ENCODE data around the gene DEPDC1B.
"Not testable (repeated sequence)": the region's sequence is repeated elsewhere in the genome, so short reads cannot be mapped to it uniquely, and the experiment has no call there.

Gene DEPDC1B

DNA sequence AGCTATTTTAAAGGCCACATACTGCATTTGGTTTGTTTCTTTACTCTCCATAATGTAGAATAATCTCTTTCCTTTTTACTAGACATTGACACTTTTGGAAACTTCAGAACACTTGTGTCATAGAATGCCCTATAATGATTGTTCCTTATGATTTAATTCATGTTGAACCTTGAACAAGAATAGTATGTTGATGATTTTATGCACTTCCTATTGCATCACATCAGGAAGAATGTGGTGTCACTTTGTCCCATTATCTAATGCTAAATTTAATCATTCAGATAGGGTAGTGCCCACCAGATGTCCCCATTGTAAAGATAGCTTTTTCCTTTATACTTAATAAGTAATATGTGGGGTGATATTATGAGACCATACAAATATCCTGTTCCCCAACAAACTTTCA is 19.4 kb upstream of the DEPDC1B start:
- no peak for ATAC-seq

DNA sequence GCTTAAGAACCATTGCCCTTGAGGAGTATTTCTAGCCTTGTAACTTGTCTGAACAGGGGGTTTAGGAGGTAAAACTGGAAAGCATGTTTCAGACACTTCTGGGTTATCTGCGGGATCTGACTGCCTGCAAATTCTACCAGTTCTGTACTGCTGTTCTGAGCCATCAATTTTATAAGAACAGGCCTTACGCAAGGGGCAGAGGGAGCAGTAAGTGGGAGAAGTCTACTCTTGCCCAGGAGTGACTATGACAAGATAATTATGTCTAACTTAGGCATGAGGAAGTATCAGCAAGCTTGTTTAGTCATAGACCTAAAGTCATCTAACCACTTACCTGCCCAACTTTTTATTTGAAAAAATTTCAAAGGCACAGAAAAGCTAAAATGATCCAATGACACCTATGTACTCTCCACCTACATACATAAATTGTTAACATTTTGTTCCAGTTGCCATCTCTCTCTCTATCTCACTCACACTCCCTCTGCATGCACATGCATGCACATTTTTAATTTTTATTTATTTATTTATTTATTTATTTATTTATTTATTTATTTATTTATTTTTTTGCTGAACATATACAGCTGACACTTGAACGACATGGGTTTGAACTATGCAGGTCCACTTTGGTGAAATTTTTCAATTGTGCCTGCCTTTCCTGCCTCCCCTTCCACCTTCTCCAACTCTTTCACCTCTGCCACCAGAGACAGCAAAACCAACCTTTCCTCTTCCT is 18.4 kb upstream of the DEPDC1B start:
- no peak for ATAC-seq
- TF ChIP-seq ESRRG (CRISPR knock-in tag; IDR thresholded peaks at IDR 0.05) (no peak), PPARA (CRISPR knock-in tag; IDR thresholded peaks at IDR 0.05; ENCODE audit: borderline replicate concordance) (no peak), SNAI2 (CRISPR knock-in tag; IDR thresholded peaks at IDR 0.05) (no peak), ZNF565 (CRISPR knock-in tag; conservative IDR thresholded peaks at IDR 0.05; ENCODE audit: low read depth) (no peak), ZNF70 (CRISPR knock-in tag; IDR thresholded peaks at IDR 0.05) (no peak), RARB (CRISPR knock-in tag; IDR thresholded peaks at IDR 0.05) (no peak), ZC3H10 (CRISPR knock-in tag; IDR thresholded peaks at IDR 0.05) (no peak), TCF4 (CRISPR knock-in tag; IDR thresholded peaks at IDR 0.05; ENCODE audit: borderline replicate concordance) (no peak), ZFP30 (CRISPR knock-in tag; IDR thresholded peaks at IDR 0.05) (no peak), GLIS3 (CRISPR knock-in tag; IDR thresholded peaks at IDR 0.05) (no peak), ISL1 (CRISPR knock-in tag; IDR thresholded peaks at IDR 0.05) (no peak), OSR1 (CRISPR knock-in tag; IDR thresholded peaks at IDR 0.05) (no peak), ZFP3 (CRISPR knock-in tag; IDR thresholded peaks at IDR 0.05) (no peak)
- TF ChIP-seq, protein P1, sequence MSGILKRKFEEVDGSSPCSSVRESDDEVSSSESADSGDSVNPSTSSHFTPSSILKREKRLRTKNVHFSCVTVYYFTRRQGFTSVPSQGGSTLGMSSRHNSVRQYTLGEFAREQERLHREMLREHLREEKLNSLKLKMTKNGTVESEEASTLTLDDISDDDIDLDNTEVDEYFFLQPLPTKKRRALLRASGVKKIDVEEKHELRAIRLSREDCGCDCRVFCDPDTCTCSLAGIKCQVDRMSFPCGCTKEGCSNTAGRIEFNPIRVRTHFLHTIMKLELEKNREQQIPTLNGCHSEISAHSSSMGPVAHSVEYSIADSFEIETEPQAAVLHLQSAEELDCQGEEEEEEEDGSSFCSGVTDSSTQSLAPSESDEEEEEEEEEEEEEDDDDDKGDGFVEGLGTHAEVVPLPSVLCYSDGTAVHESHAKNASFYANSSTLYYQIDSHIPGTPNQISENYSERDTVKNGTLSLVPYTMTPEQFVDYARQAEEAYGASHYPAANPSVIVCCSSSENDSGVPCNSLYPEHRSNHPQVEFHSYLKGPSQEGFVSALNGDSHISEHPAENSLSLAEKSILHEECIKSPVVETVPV (CRISPR knock-in tag; IDR thresholded peaks at IDR 0.05) = no peak
- TF ChIP-seq, protein P2, sequence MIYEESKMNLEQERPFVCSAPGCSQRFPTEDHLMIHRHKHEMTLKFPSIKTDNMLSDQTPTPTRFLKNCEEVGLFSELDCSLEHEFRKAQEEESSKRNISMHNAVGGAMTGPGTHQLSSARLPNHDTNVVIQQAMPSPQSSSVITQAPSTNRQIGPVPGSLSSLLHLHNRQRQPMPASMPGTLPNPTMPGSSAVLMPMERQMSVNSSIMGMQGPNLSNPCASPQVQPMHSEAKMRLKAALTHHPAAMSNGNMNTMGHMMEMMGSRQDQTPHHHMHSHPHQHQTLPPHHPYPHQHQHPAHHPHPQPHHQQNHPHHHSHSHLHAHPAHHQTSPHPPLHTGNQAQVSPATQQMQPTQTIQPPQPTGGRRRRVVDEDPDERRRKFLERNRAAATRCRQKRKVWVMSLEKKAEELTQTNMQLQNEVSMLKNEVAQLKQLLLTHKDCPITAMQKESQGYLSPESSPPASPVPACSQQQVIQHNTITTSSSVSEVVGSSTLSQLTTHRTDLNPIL (CRISPR knock-in tag; IDR thresholded peaks at IDR 0.05; ENCODE audit: low read depth) = no peak
- TF ChIP-seq, protein P3, sequence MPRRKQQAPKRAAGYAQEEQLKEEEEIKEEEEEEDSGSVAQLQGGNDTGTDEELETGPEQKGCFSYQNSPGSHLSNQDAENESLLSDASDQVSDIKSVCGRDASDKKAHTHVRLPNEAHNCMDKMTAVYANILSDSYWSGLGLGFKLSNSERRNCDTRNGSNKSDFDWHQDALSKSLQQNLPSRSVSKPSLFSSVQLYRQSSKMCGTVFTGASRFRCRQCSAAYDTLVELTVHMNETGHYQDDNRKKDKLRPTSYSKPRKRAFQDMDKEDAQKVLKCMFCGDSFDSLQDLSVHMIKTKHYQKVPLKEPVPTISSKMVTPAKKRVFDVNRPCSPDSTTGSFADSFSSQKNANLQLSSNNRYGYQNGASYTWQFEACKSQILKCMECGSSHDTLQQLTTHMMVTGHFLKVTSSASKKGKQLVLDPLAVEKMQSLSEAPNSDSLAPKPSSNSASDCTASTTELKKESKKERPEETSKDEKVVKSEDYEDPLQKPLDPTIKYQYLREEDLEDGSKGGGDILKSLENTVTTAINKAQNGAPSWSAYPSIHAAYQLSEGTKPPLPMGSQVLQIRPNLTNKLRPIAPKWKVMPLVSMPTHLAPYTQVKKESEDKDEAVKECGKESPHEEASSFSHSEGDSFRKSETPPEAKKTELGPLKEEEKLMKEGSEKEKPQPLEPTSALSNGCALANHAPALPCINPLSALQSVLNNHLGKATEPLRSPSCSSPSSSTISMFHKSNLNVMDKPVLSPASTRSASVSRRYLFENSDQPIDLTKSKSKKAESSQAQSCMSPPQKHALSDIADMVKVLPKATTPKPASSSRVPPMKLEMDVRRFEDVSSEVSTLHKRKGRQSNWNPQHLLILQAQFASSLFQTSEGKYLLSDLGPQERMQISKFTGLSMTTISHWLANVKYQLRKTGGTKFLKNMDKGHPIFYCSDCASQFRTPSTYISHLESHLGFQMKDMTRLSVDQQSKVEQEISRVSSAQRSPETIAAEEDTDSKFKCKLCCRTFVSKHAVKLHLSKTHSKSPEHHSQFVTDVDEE (CRISPR knock-in tag; IDR thresholded peaks at IDR 0.05) = no peak

More for the DNA sequence above, 19.4 kb upstream of the DEPDC1B start:
- TF ChIP-seq PPARA (CRISPR knock-in tag; IDR thresholded peaks at IDR 0.05; ENCODE audit: borderline replicate concordance) (no peak), ZC3H10 (CRISPR knock-in tag; IDR thresholded peaks at IDR 0.05) (no peak), OSR1 (CRISPR knock-in tag; IDR thresholded peaks at IDR 0.05) (no peak), ZNF70 (CRISPR knock-in tag; IDR thresholded peaks at IDR 0.05) (no peak), CSDC2 (CRISPR knock-in tag; IDR thresholded peaks at IDR 0.05) (no peak)
- TF ChIP-seq, protein P4, sequence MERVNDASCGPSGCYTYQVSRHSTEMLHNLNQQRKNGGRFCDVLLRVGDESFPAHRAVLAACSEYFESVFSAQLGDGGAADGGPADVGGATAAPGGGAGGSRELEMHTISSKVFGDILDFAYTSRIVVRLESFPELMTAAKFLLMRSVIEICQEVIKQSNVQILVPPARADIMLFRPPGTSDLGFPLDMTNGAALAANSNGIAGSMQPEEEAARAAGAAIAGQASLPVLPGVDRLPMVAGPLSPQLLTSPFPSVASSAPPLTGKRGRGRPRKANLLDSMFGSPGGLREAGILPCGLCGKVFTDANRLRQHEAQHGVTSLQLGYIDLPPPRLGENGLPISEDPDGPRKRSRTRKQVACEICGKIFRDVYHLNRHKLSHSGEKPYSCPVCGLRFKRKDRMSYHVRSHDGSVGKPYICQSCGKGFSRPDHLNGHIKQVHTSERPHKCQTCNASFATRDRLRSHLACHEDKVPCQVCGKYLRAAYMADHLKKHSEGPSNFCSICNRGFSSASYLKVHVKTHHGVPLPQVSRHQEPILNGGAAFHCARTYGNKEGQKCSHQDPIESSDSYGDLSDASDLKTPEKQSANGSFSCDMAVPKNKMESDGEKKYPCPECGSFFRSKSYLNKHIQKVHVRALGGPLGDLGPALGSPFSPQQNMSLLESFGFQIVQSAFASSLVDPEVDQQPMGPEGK (CRISPR knock-in tag; IDR thresholded peaks at IDR 0.05; ENCODE audit: borderline replicate concordance) = no peak

DNA sequence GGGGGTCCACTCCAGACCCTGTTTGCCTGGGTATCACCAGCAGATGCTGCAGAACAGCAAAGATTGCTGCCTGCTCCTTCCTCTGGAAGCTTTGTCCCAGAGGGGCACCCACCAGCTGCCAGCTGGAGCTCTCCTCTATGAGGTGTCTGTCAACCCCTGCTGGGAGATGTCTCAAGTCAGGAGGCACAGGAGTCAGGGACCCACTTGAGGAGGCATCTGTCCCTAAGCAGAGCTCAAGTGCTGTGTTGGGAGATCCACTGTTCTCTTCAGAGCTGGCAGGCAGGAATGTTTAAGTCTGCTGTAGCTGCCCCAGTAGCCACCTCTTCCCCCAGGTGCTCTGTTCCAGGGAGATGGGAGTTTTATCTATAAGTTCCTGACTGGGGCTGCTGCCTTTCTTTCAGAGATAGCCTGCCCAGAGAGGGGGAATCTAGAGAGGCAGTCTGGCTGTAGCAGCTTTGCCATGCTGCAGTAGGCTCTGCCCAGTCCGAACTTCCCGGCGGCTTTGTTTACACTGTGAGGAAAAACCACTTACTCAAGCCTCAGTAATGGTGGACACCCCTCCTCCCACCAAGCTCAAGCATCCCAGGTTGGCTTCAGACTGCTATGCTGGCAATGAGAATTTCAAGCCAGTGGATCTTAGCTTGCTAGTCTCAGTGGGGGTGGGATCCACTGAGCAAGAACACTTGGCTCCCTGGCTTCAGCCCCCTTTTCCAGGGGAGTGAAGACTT is 15.4 kb upstream of the DEPDC1B start:
- not testable (repeated sequence) for ATAC-seq

DNA sequence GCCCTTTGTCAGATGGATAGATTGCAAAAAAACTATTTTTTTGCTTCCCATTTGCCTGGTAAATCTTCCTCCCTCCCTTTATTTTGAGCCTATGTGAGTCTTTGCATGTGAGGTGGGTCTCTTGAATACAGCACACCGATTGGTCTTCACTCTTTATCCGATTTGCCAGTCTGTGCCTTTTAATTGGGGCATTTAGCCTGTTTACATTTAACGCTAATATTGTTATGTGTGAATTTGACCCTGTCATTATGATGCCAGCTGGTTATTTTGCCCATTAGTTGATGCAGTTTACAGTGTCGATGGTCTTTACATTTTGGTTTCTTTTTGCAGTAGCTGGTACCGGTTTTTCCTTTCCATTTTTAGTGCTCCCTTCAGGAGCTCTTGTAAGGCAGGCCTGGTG is 13.0 kb upstream of the DEPDC1B start:
- no peak for TF ChIP-seq ZC3H10 (CRISPR knock-in tag; IDR thresholded peaks at IDR 0.05)
- TF ChIP-seq, protein P2 (CRISPR knock-in tag; IDR thresholded peaks at IDR 0.05; ENCODE audit: low read depth) = no peak
- TF ChIP-seq, protein P5, sequence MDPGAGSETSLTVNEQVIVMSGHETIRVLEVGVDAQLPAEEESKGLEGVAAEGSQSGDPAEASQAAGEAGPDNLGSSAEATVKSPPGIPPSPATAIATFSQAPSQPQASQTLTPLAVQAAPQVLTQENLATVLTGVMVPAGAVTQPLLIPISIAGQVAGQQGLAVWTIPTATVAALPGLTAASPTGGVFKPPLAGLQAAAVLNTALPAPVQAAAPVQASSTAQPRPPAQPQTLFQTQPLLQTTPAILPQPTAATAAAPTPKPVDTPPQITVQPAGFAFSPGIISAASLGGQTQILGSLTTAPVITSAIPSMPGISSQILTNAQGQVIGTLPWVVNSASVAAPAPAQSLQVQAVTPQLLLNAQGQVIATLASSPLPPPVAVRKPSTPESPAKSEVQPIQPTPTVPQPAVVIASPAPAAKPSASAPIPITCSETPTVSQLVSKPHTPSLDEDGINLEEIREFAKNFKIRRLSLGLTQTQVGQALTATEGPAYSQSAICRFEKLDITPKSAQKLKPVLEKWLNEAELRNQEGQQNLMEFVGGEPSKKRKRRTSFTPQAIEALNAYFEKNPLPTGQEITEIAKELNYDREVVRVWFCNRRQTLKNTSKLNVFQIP (CRISPR knock-in tag; IDR thresholded peaks at IDR 0.05; ENCODE audit: borderline replicate concordance, low read depth) = no peak
- no peak for TF ChIP-seq ISL1 (CRISPR knock-in tag; IDR thresholded peaks at IDR 0.05)
- TF ChIP-seq, protein P3 (CRISPR knock-in tag; IDR thresholded peaks at IDR 0.05) = no peak
- no peak for ATAC-seq

DNA sequence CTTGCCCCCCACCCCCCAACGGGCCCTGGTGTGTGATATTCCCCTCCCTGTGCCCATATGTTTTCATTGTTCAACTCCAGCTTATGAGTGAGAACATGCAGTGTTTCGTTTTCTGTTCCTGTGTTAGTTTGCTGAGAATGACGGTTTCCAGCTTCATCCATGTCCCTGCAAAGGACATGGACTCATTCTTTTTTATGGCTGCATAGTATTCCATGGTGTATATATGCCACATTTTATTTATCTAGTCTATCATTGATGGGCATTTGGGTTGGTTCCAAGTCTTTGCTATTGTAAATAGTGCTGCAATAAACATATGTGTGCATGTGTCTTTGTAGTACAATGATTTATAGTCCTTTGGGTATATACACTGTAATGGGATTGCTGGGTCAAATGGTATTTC is 11.9 kb upstream of the DEPDC1B start:
- not testable (repeated sequence) for ATAC-seq

All from SK-N-SH treated with all-trans-retinoic acid at 6 μM for 48 hours (cell line).